ENCODE data around the gene NR3C1. TPM values are rescaled to one million over a fixed set of nuclear protein-coding genes. Genes with fewer than 3 reads are reported as not detected.

Gene NR3C1
- total RNA-seq, 4 donors from 2014 or later, result 29.7 to 79.2 (median 38.9) TPM

- no peak overlapping the region for H3K27ac ChIP-seq
- peaks cover 0 to 3% (median 0%) of the 10 kb centered on the region in 3 donors for H3K36me3 ChIP-seq
- H3K4me1 ChIP-seq, result no peaks in the 10 kb centered on the region
- H3K9me3 ChIP-seq, result no peaks in the 10 kb centered on the region
- H3K4me3 ChIP-seq, result no peak overlapping the region
- TF ChIP-seq CTCF (IDR thresholded peaks at IDR 0.05) (no peak), POLR2A (IDR thresholded peaks at IDR 0.05) (no peak)
- no peaks in the 10 kb centered on the region for H3K27me3 ChIP-seq
- DNase-seq, result no peak
These were observed 119.0 kb downstream of the NR3C1 start for GRCh38 chr5:143284521-143284920.

- no peaks in the 10 kb centered on the region for H3K27me3 ChIP-seq
- H3K27ac ChIP-seq, result no peak overlapping the region
- H3K36me3 ChIP-seq, result peaks cover 0 to 3% (median 0%) of the 10 kb centered on the region in 3 donors
- DNase-seq, result no peak
- H3K9me3 ChIP-seq, result no peaks in the 10 kb centered on the region
- no peak overlapping the region for H3K4me3 ChIP-seq
- no peaks in the 10 kb centered on the region for H3K4me1 ChIP-seq
- TF ChIP-seq POLR2A (IDR thresholded peaks at IDR 0.05), result no peak
- TF ChIP-seq CTCF (IDR thresholded peaks at IDR 0.05), result no peak
These were observed 119.5 kb downstream of the NR3C1 start for GRCh38 chr5:143284002-143284401.

- Histone ChIP-seq H3K4me3 (no peak overlapping the region), H3K9me3 (no peaks in the 10 kb centered on the region), H3K27ac (no peak overlapping the region), H3K36me3 (peaks cover 0 to 3% (median 0%) of the 10 kb centered on the region in 3 donors), H3K4me1 (no peaks in the 10 kb centered on the region), H3K27me3 (no peaks in the 10 kb centered on the region)
- TF ChIP-seq CTCF (IDR thresholded peaks at IDR 0.05) (no peak), POLR2A (IDR thresholded peaks at IDR 0.05) (no peak)
- no peak for DNase-seq
These were observed 122.3 kb downstream of the NR3C1 start for GRCh38 chr5:143281226-143281625.

- Histone ChIP-seq H3K9me3 (no peaks in the 10 kb centered on the region), H3K4me3 (no peak overlapping the region)
These were observed 123.8 kb downstream of the NR3C1 start for GRCh38 chr5:143279698-143280097.

GRCh38 chr5:143277536-143277935 lies 126.0 kb downstream of the NR3C1 start:
- no peak for DNase-seq
- Histone ChIP-seq H3K4me3 (no peak overlapping the region), H3K9me3 (no peaks in the 10 kb centered on the region), H3K27me3 (no peaks in the 10 kb centered on the region), H3K4me1 (no peaks in the 10 kb centered on the region), H3K36me3 (peaks cover 0 to 3% (median 0%) of the 10 kb centered on the region in 3 donors), H3K27ac (no peak overlapping the region)
- TF ChIP-seq POLR2A (IDR thresholded peaks at IDR 0.05) (no peak), CTCF (IDR thresholded peaks at IDR 0.05) (no peak)

More at GRCh38 chr5:143279698-143280097, 123.8 kb downstream of the NR3C1 start:
- Histone ChIP-seq H3K36me3 (peaks cover 0 to 3% (median 0%) of the 10 kb centered on the region in 3 donors), H3K27me3 (no peaks in the 10 kb centered on the region), H3K27ac (no peak overlapping the region), H3K4me1 (no peaks in the 10 kb centered on the region)
- TF ChIP-seq CTCF (IDR thresholded peaks at IDR 0.05) (no peak), POLR2A (IDR thresholded peaks at IDR 0.05) (no peak)
- no peak for DNase-seq
